Panc1 (cell line): ENCODE measurements around the gene SLC2A3. TPM values are rescaled to one million over a fixed set of nuclear protein-coding genes. Genes with fewer than 3 reads are reported as not detected.
"Not testable (repeated sequence)": the region's sequence is repeated elsewhere in the genome, so short reads cannot be mapped to it uniquely, and the experiment has no call there.

ENCODE experiments used
- ATAC-seq: fragments of 200-7000 bp; cut with Tn5 transposase; 2 replicates; pipeline ENCODE4 v1.9.1; 2020; ENCODE audit warnings: mild to moderate bottlenecking, moderate library complexity
- BruUV-seq: library from RNA; stranded (reverse); fragments of 400-500 nt; replicated peaks from 2 replicates; lab custom pipeline; 2021; lab: Mats Ljungman, UMichigan
- CTCF ChIA-PET: fragments of 300-600 bp; sonication (Branson Sonifier 250); formaldehyde crosslinking; loops from one replicate; lab custom pipeline; 2022; ENCODE audit warnings: antibody characterized with exemption; lab: Charles Lee
- POLR2A ChIA-PET: fragments of 300-600 bp; sonication (Branson Sonifier 250); formaldehyde crosslinking; loops from one replicate; lab custom pipeline; 2022; ENCODE audit warnings: antibody characterized with exemption; lab: Charles Lee
- DNase-seq: peaks from one replicate; pipeline ENCODE4 v3.0.0-alpha.2; 2010; ENCODE audit warnings: low read depth, low spot score
- H3K27ac ChIP-seq: 2 replicates; pipeline ENCODE4 v1.5.1; 2011; ENCODE audit warnings: mild to moderate bottlenecking, low read length, inconsistent platforms
- H3K27me3 ChIP-seq: fragments of 200-500 bp; sonication (Bioruptor generic); 2 replicates; pipeline ENCODE4 v1.6.0; 2014; ENCODE audit warnings: low read length, inconsistent platforms; ENCODE audit not compliant: control insufficient read depth, insufficient read depth
- H3K36me3 ChIP-seq: fragments of 200-500 bp; sonication (Bioruptor generic); 2 replicates; pipeline ENCODE4 v1.5.1; 2014; ENCODE audit warnings: inconsistent platforms, mild to moderate bottlenecking, low read length, moderate library complexity; ENCODE audit not compliant: control insufficient read depth, insufficient read depth
- H3K4me1 ChIP-seq: 2 replicates; pipeline ENCODE4 v1.5.1; 2011; ENCODE audit warnings: inconsistent platforms, mild to moderate bottlenecking, low read length, moderate library complexity; ENCODE audit not compliant: control insufficient read depth, insufficient read depth
- H3K4me3 ChIP-seq, 2 experiments: 2 replicates each; pipeline ENCODE4 v1.5.1; 2011 to 2012; ENCODE audit warnings: low read depth in 2 of 2, low read length in 2 of 2, mild to moderate bottlenecking in 2 of 2, inconsistent platforms in 1 of 2, moderate library complexity in 1 of 2
- H3K9me3 ChIP-seq: fragments of 200-500 bp; sonication (Bioruptor generic); 2 replicates; pipeline ENCODE4 v1.5.1; 2014; ENCODE audit warnings: low read depth, mild to moderate bottlenecking, inconsistent platforms, low read length, moderate library complexity; ENCODE audit not compliant: control insufficient read depth, insufficient read depth
- CTCF ChIP-seq: fragments of 450-650 bp; IDR thresholded peaks from 2 replicates; pipeline ENCODE4 v1.5.1; 2017; ENCODE audit warnings: mild to moderate bottlenecking
- POLR2AphosphoS5 ChIP-seq: IDR thresholded peaks from 2 replicates; pipeline ENCODE4 v1.6.1; 2012; ENCODE audit warnings: mild to moderate bottlenecking, low read depth, low read length, moderate library complexity
- REST ChIP-seq, 2 experiments: IDR thresholded peaks; 2 replicates each; pipeline ENCODE4 v1.6.1; 2011 to 2012; ENCODE audit warnings: low read depth in 2 of 2, control low read depth in 1 of 2, low read length in 1 of 2, mild to moderate bottlenecking in 1 of 2, moderate library complexity in 1 of 2; ENCODE audit not compliant: insufficient read depth in 1 of 2
- SIN3A ChIP-seq: IDR thresholded peaks from 2 replicates; pipeline ENCODE4 v1.6.1; 2012; ENCODE audit warnings: low read depth, mild to moderate bottlenecking, low read length, moderate library complexity, borderline replicate concordance; ENCODE audit not compliant: insufficient read depth
- TCF7L2 ChIP-seq: IDR thresholded peaks from 2 replicates; pipeline ENCODE4 v1.6.1; 2011; ENCODE audit warnings: mild to moderate bottlenecking, low read depth, low read length, inconsistent platforms
- in situ Hi-C: cut with HindIII; loops from 2 replicates; pipeline ENCODE4 v1.10.0; 2016; ENCODE audit warnings: low sequenced_read_pairs, low pct_unique_long_range_greater_than_20kb
- intact Hi-C: fragments of 100-400 bp; cut with micrococcal nuclease; formaldehyde crosslinking; loops from one replicate; pipeline ENCODE4 v1.10.0; 2022; ENCODE audit not compliant: unreplicated experiment
- total RNA-seq: library from RNA; stranded (reverse); gene quantifications from one replicate; pipeline ENCODE4 v1.2.1, GENCODE V29; 2021; ENCODE audit not compliant: unreplicated experiment

Gene SLC2A3
- total RNA-seq, 1 experiment from 2014 or later = 0.51 TPM

GRCh38 chr12:7927470-7927869 is 8.5 kb downstream of the SLC2A3 start:
- H3K27me3 ChIP-seq = no peaks in the 10 kb centered on the region
- ChIA-PET CTCF (no interaction called here), POLR2A (no interaction called here)
- no peak overlapping the region for H3K27ac ChIP-seq
- in situ Hi-C loops = no loop called here
- H3K36me3 ChIP-seq = no peaks in the 10 kb centered on the region
- no peak overlapping the region for H3K4me3 ChIP-seq
- no peak for ATAC-seq
- no TSS peak for BruUV-seq
- H3K9me3 ChIP-seq = no peaks in the 10 kb centered on the region
- intact Hi-C loops = no loop called here
- H3K4me1 ChIP-seq = no peaks in the 10 kb centered on the region
- DNase-seq = no peak
- TF ChIP-seq REST (IDR thresholded peaks at IDR 0.05; ENCODE audit: insufficient read depth in 1 of 2, low read depth in 2 of 2, low read length in 1 of 2) (no peak), CTCF (no peak), POLR2AphosphoS5 (no peak), SIN3A (no peak), TCF7L2 (no peak)

- POLR2A ChIA-PET, H3K27me3 ChIP-seq, ATAC-seq, H3K4me1 ChIP-seq, H3K9me3 ChIP-seq, H3K27ac ChIP-seq, in situ Hi-C loops, CTCF ChIA-PET, DNase-seq, BruUV-seq, H3K4me3 ChIP-seq, intact Hi-C loops, H3K36me3 ChIP-seq: not testable (repeated sequence)
Observed at GRCh38 chr12:7926068-7926666, 9.8 kb downstream of the SLC2A3 start.
